ENCODE measurements around the gene C2CD2L. TPM values are rescaled to one million over a fixed set of nuclear protein-coding genes. Genes with fewer than 3 reads are reported as not detected.
A peak's percentile ranks its signal among the peaks of the same experiment; 100 is the strongest.

Gene C2CD2L
- total and polyA plus RNA-seq, 4 donors, result 2.5 to 6.3 (median 4.8) TPM

GRCh38 chr11:119067371-119068222, 39.5 kb upstream of the C2CD2L start, which contains the start of gene VPS11 (continued):
- peak; percentile 79 for TF ChIP-seq ZBTB33 (IDR thresholded peaks at IDR 0.05)
- peak; percentile 88 for TF ChIP-seq MAX (IDR thresholded peaks at IDR 0.05)
- peak in 1 of 2 donors; percentile 40 for TF ChIP-seq RAD21 (IDR thresholded peaks at IDR 0.05)
- TF ChIP-seq FOXA1 (IDR thresholded peaks at IDR 0.05), result peak; percentile 19
- TF ChIP-seq TAF1 (conservative IDR thresholded peaks at IDR 0.05), result peak; percentile 58
- no peak for TF ChIP-seq FOXA2 (IDR thresholded peaks at IDR 0.05)
- peak; percentile 17 to 25 for TF ChIP-seq HNF4A (conservative IDR thresholded peaks at IDR 0.05)

- 96% methylated on average over 11 of the region's 11 CpGs for WGBS
- TF ChIP-seq EGR1 (IDR thresholded peaks at IDR 0.05; ENCODE audit: low read depth in 2 of 2) (no peak), GABPA (IDR thresholded peaks at IDR 0.05 in 1 of 2, conservative IDR thresholded peaks at IDR 0.05 in 1 of 2) (no peak), HNF4A (conservative IDR thresholded peaks at IDR 0.05) (no peak), NR2F2 (IDR thresholded peaks at IDR 0.05) (no peak), MAX (IDR thresholded peaks at IDR 0.05) (no peak), TAF1 (conservative IDR thresholded peaks at IDR 0.05) (no peak), ATF3 (IDR thresholded peaks at IDR 0.05) (no peak), FOXA1 (IDR thresholded peaks at IDR 0.05) (no peak), HNF4G (IDR thresholded peaks at IDR 0.05) (no peak), SP1 (IDR thresholded peaks at IDR 0.05) (no peak), CTCF (IDR thresholded peaks at IDR 0.05; ENCODE audit: low read depth, low read length, missing input control) (no peak), YY1 (IDR thresholded peaks at IDR 0.05) (no peak), JUND (IDR thresholded peaks at IDR 0.05) (no peak), RAD21 (IDR thresholded peaks at IDR 0.05) (no peak), ZBTB33 (IDR thresholded peaks at IDR 0.05) (no peak), RXRA (IDR thresholded peaks at IDR 0.05) (no peak), FOXA2 (IDR thresholded peaks at IDR 0.05) (no peak)
- Histone ChIP-seq H3K36me3 (ENCODE audit: control insufficient read depth in 4 of 4, insufficient read depth in 3 of 4, low read depth in 1 of 4, low read length in 3 of 4) (peaks cover 21 to 76% (median 63%) of the 10 kb centered on the region in 4 donors), H3K4me1 (ENCODE audit: control insufficient read depth in 4 of 4, insufficient read depth in 4 of 4, low read length in 3 of 4) (no peaks in the 10 kb centered on the region), H3K9ac (ENCODE audit: low read depth in 1 of 2, low read length in 2 of 2) (no peak overlapping the region), H3K27ac (ENCODE audit: low read depth in 1 of 2, low read length in 2 of 2) (no peak overlapping the region), H3K9me3 (ENCODE audit: control insufficient read depth in 4 of 4, low read length in 3 of 4) (no peaks in the 10 kb centered on the region), H3K4me3 (ENCODE audit: low read depth in 1 of 3, low read length in 3 of 3) (no peak overlapping the region), H3K27me3 (ENCODE audit: control insufficient read depth in 4 of 4, insufficient read depth in 4 of 4, low read length in 3 of 4) (no peaks in the 10 kb centered on the region)
- DNase-seq (ENCODE audit: low spot score), result no peak
Observed at GRCh38 chr11:119077839-119078238, 29.3 kb upstream of the C2CD2L start.

Measured in liver (tissue), 9 donors.